Spinal cord (tissue), 10 donors: Measurements from ENCODE around the gene MED6. TPM values are rescaled to one million over a fixed set of nuclear protein-coding genes. Genes with fewer than 3 reads are reported as not detected.

Experiments used
- DNase-seq, 6 donors: peaks; one replicate each; pipeline versions ENCODE4 v3.0.0 to v3.0.0-alpha.2; 2013 to 2015; ENCODE audit warnings: low spot score in 6 of 6, low read depth in 4 of 6
- H3K27ac ChIP-seq: one replicate; pipeline ENCODE4 v1.5.1; 2013; ENCODE audit warnings: low read depth, low read length, control low read depth
- H3K27me3 ChIP-seq: one replicate; pipeline ENCODE4 v1.6.1; 2013; ENCODE audit warnings: low read length; ENCODE audit not compliant: control insufficient read depth, insufficient read depth
- H3K36me3 ChIP-seq: one replicate; pipeline ENCODE4 v1.6.1; 2013; ENCODE audit warnings: low read length; ENCODE audit not compliant: control insufficient read depth, insufficient read depth
- H3K4me1 ChIP-seq: one replicate; pipeline ENCODE4 v1.6.1; 2013; ENCODE audit warnings: low read length; ENCODE audit not compliant: control insufficient read depth, insufficient read depth
- H3K4me3 ChIP-seq: one replicate; pipeline ENCODE4 v1.5.1; 2013; ENCODE audit warnings: low read depth, low read length, control low read depth
- H3K9me3 ChIP-seq: one replicate; pipeline ENCODE4 v1.6.1; 2013; ENCODE audit warnings: low read length; ENCODE audit not compliant: control insufficient read depth, insufficient read depth
- WGBS: methylation state at CpG from one replicate; pipeline ENCODE4 v1.1.5; 2013; ENCODE audit warnings: missing lambda C conversion rate; ENCODE audit not compliant: insufficient coverage; 5-methylcytosine and 5-hydroxymethylcytosine counted together
- polyA plus RNA-seq, 2 donors: library from polyadenylated mRNA; unstranded; fragments of 120-200 nt; gene quantifications; one replicate each; pipeline ENCODE4 v1.2.1, GENCODE V29; 2013; ENCODE audit not compliant: insufficient read length in 2 of 2
- small RNA-seq: library from RNA; depleted of rRNA; stranded (forward); fragments of <200 nt; gene quantifications from one replicate; pipeline ENCODE3, GENCODE V24; 2014; ENCODE audit warnings: low replicate concordance
- total RNA-seq, 2 donors: library from RNA; depleted of rRNA in 1 of 2; stranded (reverse); fragments of 120-200 nt in 1 of 2; fragments of >200 nt in 1 of 2; gene quantifications; one replicate each; pipeline versions ENCODE4 v1.2.3 to v1.2.4, GENCODE V29; 2013 to 2014
- donor health status: healthy.

Gene MED6
- total and polyA plus RNA-seq, 4 donors: 29.4 to 57.1 (median 37.1) TPM

DNA sequence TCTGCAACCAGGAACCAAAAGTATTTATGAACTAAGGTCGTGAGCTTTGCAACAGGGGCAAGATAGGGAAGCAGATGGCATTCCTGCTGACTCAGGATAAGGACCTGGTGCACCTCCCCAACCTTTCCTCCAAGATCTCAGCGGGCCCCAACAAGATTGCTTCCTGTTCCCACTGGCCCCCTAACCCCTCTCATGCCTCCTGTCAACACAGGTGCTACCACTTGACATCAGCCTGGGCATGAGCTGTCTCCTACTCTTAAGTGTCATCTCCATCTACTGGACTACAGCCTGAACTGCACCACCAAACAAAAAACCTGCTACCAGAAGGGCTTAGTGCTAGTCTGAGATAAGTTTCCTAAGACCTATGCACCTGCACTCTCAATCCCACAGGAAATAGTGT, 32.7 kb downstream of the MED6 start:
- no peaks in the 10 kb centered on the region for H3K4me1 ChIP-seq
- no peaks in the 10 kb centered on the region for H3K9me3 ChIP-seq
- H3K36me3 ChIP-seq: peaks cover 13% of the 10 kb centered on the region
- H3K4me3 ChIP-seq: no peak overlapping the region
- H3K27ac ChIP-seq: no peak overlapping the region
- no peaks in the 10 kb centered on the region for H3K27me3 ChIP-seq
- peak in 1 of 6 donors; percentile 29 for DNase-seq
- WGBS: 68% methylated on average over 2 of the region's 2 CpGs

DNA sequence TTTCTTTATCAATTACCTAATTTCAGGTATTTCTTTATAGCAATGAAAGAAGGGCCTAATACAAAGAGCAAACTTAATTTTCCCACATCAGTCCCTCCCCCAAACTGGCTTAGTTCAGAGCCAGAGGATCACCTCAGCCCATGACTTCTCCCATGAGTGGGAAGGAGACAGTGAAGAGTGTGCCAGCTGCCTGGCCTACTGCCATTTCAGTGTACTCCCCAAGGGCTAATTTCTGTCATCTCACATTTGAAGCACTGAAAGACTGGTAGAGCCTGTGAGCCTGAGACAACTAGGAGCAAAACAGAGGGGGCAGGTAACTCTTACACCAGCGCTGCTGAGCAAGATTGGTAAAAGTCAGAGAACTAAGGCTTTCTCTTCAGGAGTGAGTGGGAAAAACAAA, 36.6 kb downstream of the MED6 start:
- WGBS: 100% methylated on average over 1 of the region's 1 CpG
- Histone ChIP-seq H3K9me3 (peaks cover 6% of the 10 kb centered on the region), H3K27me3 (no peaks in the 10 kb centered on the region), H3K27ac (no peak overlapping the region), H3K36me3 (peaks cover 16% of the 10 kb centered on the region), H3K4me1 (no peaks in the 10 kb centered on the region), H3K4me3 (no peak overlapping the region)
- DNase-seq: no peak

DNA sequence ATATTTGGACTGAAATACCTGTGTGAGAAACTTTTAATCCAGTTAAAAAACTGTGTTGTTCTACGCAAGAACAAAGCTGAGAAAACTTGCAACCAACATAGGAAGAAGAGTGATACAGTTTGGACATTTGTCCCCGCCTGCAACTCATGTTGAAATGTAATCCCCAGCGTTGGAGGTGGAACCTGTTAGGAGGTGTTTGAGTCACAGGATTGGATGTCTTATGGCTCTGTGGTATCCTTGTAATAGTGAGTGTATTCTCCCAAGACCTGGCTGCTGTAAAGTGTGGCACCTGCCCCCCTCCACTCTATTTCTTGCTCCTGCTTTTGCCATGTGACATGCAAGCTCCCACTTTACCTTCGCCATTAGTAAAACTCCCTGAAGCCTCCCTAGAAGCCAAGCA, 37.0 kb downstream of the MED6 start:
- DNase-seq: no peak
- Histone ChIP-seq H3K4me1 (no peaks in the 10 kb centered on the region), H3K27ac (no peak overlapping the region), H3K9me3 (peaks cover 6% of the 10 kb centered on the region), H3K27me3 (no peaks in the 10 kb centered on the region), H3K36me3 (peaks cover 16% of the 10 kb centered on the region), H3K4me3 (no peak overlapping the region)
- WGBS: 94% methylated on average over 4 of the region's 4 CpGs

DNA sequence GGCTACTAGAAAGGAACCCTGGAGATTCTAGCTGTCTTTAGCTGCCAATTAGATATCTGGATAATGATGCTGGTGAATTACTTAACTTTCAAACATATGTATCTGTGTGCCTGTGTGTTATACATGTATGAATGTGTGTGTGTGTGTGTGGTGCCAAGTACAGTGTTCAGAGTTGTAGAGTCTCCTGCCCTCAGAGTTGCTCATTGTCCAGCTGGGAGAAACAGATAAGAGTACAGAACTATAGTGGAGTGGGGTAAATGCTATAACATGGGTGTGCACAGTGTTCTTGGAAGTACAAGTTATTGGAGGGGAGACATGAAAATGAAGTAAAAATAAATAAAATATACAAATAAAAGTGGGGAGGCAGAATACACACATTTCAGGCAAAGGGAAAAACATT, 42.1 kb downstream of the MED6 start:
- peaks cover 3% of the 10 kb centered on the region for H3K36me3 ChIP-seq
- peaks cover 6% of the 10 kb centered on the region for H3K9me3 ChIP-seq
- no peak for DNase-seq
- no peaks in the 10 kb centered on the region for H3K27me3 ChIP-seq
- no peak overlapping the region for H3K4me3 ChIP-seq
- no peak overlapping the region for H3K27ac ChIP-seq
- H3K4me1 ChIP-seq: no peaks in the 10 kb centered on the region

DNA sequence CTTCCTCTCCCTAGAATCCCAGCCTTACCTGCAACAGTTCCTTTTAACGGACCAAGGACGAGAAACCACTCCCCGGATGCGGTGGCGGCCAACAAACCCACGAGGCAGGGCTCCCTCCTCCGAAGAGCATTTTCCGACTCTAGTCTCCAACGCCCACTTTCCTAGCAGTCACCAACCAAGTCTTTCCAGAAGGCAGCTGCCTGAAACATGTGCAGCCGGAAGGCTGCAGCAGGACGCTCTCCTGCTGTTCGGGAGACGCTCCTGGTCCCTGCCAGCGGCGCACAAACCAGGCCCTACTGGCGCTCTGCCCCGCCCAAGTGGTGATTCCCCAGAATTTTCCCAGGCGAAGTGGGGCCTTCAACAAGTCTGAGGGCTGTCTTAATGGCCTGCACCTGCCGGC, 44.6 kb downstream of the MED6 start:
- DNase-seq: peak in 1 of 6 donors; percentile 2
- Histone ChIP-seq H3K27ac (no peak overlapping the region), H3K4me1 (no peaks in the 10 kb centered on the region), H3K4me3 (no peak overlapping the region), H3K36me3 (no peaks in the 10 kb centered on the region), H3K9me3 (no peaks in the 10 kb centered on the region), H3K27me3 (no peaks in the 10 kb centered on the region)
- 33% methylated on average over 19 of the region's 19 CpGs for WGBS

DNA sequence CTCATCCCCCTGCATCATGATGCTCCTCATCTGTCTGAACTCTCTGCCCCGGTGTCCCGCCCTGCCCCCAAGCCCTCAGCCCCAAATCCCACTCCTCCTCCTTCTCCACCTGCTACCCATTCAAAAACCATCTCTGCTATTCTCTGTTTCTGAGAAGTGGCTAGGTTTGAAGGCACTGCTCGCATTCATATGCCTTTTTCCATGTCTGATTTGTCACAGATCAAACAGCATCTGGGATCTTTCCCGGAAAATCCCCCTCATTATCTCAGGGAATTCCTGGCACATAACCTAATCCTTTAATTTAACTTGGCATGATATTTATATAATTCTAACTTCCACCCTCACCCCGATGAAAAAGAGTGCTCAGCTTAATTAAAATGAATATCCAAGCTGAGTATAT, 62.4 kb downstream of the MED6 start:
- Histone ChIP-seq H3K4me3 (no peak overlapping the region), H3K9me3 (no peaks in the 10 kb centered on the region), H3K4me1 (no peaks in the 10 kb centered on the region), H3K27me3 (no peaks in the 10 kb centered on the region), H3K27ac (no peak overlapping the region), H3K36me3 (no peaks in the 10 kb centered on the region)
- 87% methylated on average over 3 of the region's 5 CpGs for WGBS
- peak in 1 of 6 donors; percentile 1 for DNase-seq

DNA sequence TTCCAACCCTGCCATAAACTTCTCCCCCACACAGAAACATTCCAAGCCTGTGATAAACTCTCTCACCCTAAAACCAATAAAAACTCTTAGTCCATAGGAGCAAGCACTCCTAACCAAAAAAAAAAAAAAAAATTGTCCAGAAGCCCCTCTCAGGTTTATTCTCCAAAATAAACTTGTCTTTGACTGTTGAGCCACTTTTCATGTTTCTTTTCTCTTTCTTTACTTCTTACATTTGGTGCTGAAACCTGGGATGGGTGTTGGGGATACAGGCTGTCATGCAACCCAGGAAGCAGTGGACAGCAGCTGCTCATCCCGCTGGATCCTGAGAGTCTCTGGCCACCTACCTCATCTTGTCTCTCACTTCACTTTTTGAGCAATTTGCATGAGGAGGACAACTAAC, 63.6 kb downstream of the MED6 start:
- 100% methylated on average over 1 of the region's 1 CpG for WGBS
- H3K27me3 ChIP-seq: no peaks in the 10 kb centered on the region
- no peak for DNase-seq
- no peaks in the 10 kb centered on the region for H3K36me3 ChIP-seq
- no peak overlapping the region for H3K4me3 ChIP-seq
- H3K9me3 ChIP-seq: no peaks in the 10 kb centered on the region
- no peak overlapping the region for H3K27ac ChIP-seq
- no peaks in the 10 kb centered on the region for H3K4me1 ChIP-seq

DNA sequence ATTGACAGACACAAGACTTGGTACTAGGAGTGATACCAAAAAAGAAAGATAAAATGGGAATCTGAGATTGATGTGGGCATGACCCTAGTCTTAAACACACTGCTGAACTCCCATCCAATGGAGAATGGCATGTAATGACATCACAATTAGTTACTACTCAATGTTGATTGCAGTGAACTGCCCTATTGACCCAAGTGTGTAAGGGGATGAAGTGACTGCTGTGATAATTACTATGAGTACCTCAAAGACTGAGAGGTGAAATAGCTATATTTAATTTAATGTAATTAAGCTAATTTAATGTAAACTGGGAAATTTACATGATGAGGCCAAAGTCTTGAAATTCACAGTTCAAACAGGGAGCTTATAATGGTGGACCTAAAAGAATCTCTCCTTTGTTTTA, 65.6 kb downstream of the MED6 start, which contains the start of gene ADAM20:
Gene ADAM20, minus strand, starts transcription at position 101 of the 400 bp plus-strand sequence. CDS start 10,247 bp downstream, outside the sequence.
- no peak for DNase-seq
- H3K27me3 ChIP-seq: no peaks in the 10 kb centered on the region

More for the DNA sequence above, 65.6 kb downstream of the MED6 start, which contains the start of gene ADAM20:
- H3K4me3 ChIP-seq: no peak within 1 kb of the TSS
- H3K36me3 ChIP-seq: no peaks in the 10 kb centered on the region
- H3K4me1 ChIP-seq: no peaks in the 10 kb centered on the region
- H3K9me3 ChIP-seq: no peaks in the 10 kb centered on the region
- H3K27ac ChIP-seq: no peak within 1 kb of the TSS

Small RNA genes lying within 50 kb of the gene (small RNA-seq; reads per million reads assigned to genes)
- gene RN7SL77P: not detected

Other genes with a start within 250 kb of the MED6 start
- gene COX16, start 241.0 kb downstream of the MED6 start, total RNA-seq: 10 to 100 TPM; 58.6 to 63.0 TPM
- gene COX16, start 241.0 kb downstream of the MED6 start, polyA plus RNA-seq: 10 to 100 TPM; 71.1 to 78.2 TPM
- gene SYNJ2BP, start 183.6 kb downstream of the MED6 start, total RNA-seq: 10 to 100 TPM; 34.4 to 35.6 TPM
- gene SYNJ2BP, start 183.6 kb downstream of the MED6 start, polyA plus RNA-seq: 10 to 100 TPM; 19.2 to 25.4 TPM
- gene ADAM21, start 148.5 kb downstream of the MED6 start, total RNA-seq: under 1 TPM; 0.33 to 0.69 TPM
- under 1 TPM; 0.30 to 0.69 TPM for gene ADAM21, start 148.5 kb downstream of the MED6 start, polyA plus RNA-seq
- gene ADAM20, start 65.7 kb downstream of the MED6 start, total RNA-seq: 1 to 10 TPM; 1.7 to 4.0 TPM
- under 1 TPM; 0.21 to 0.32 TPM for gene ADAM20, start 65.7 kb downstream of the MED6 start, polyA plus RNA-seq
- gene TTC9, start 41.3 kb upstream of the MED6 start, total RNA-seq: 10 to 100 TPM; 10.0 to 15.8 TPM
- 10 to 100 TPM; 34.4 to 41.1 TPM for gene TTC9, start 41.3 kb upstream of the MED6 start, polyA plus RNA-seq
- 10 to 100 TPM in 1 of 2 donors, 1 to 10 TPM in 1; 6.4 to 19.1 TPM for gene MAP3K9, start 208.9 kb upstream of the MED6 start, total RNA-seq
- 10 to 100 TPM; 19.6 to 20.1 TPM for gene MAP3K9, start 208.9 kb upstream of the MED6 start, polyA plus RNA-seq